BJ (cell line): ENCODE results near the gene PDZRN3. TPM values are rescaled to one million over a fixed set of nuclear protein-coding genes. Genes with fewer than 3 reads are reported as not detected.

Source experiments
- CTCF ChIA-PET: fragments of 350-600 bp; formaldehyde crosslinking; extraction: SDS; loops from one replicate; lab custom pipeline; 2021; ENCODE audit warnings: antibody characterized with exemption, inconsistent platforms; lab: Yijun Ruan, JAX
- POLR2A ChIA-PET: fragments of 300-600 bp; sonication (Branson Sonifier 250); formaldehyde crosslinking; extraction: SDS; loops from one replicate; lab custom pipeline; 2021; ENCODE audit warnings: antibody characterized with exemption; lab: Charles Lee
- DNase-seq: peaks from one replicate; pipeline ENCODE4 v3.0.0-alpha.2; 2011; ENCODE audit warnings: low read depth
- H3K27me3 ChIP-seq: 2 replicates; pipeline ENCODE4 v1.6.0; 2011; ENCODE audit warnings: low read length; ENCODE audit not compliant: control insufficient read depth, insufficient read depth
- H3K36me3 ChIP-seq: 2 replicates; pipeline ENCODE4 v1.5.1; 2011; ENCODE audit warnings: low read length; ENCODE audit not compliant: control insufficient read depth, insufficient read depth
- H3K4me3 ChIP-seq: 2 replicates; pipeline ENCODE4 v1.5.1; 2011; ENCODE audit warnings: low read depth, mild to moderate bottlenecking, control low read depth, low read length
- polyA plus RNA-seq: library from polyadenylated mRNA; depleted of rRNA; stranded (reverse); fragments of >200 nt; gene quantifications from 2 replicates; pipeline ENCODE4 v1.2.3, GENCODE V29; 2011
- TF ChIP-seq, protein P1 (sequence below): IDR thresholded peaks from 2 replicates; pipeline ENCODE4 v1.5.1; 2011; ENCODE audit warnings: low read depth, mild to moderate bottlenecking, control low read depth, inconsistent platforms, low read length, moderate library complexity; ENCODE audit not compliant: insufficient read depth

Gene PDZRN3
- polyA plus RNA-seq, 1 experiment = 4.9 TPM

DNA sequence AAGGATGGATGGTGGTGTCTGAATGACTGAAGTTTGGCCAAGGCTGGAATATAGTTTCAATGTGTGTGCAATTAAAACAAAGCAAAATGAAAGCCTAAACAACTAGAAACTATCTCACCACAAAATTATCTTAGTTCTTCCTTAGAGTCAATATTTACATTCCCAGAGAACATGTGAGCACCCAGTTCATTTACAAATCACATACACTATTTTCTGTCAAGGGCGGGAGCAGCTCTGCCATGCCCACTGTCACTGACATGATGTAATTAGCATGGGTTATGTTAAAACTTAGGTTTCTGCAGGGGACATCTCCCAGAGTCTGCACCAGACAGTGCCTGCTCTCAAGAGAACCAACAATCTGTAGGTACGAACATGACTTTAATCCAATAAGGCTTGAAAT lies 65.0 kb downstream of the PDZRN3 start:
- TF ChIP-seq, protein P1, sequence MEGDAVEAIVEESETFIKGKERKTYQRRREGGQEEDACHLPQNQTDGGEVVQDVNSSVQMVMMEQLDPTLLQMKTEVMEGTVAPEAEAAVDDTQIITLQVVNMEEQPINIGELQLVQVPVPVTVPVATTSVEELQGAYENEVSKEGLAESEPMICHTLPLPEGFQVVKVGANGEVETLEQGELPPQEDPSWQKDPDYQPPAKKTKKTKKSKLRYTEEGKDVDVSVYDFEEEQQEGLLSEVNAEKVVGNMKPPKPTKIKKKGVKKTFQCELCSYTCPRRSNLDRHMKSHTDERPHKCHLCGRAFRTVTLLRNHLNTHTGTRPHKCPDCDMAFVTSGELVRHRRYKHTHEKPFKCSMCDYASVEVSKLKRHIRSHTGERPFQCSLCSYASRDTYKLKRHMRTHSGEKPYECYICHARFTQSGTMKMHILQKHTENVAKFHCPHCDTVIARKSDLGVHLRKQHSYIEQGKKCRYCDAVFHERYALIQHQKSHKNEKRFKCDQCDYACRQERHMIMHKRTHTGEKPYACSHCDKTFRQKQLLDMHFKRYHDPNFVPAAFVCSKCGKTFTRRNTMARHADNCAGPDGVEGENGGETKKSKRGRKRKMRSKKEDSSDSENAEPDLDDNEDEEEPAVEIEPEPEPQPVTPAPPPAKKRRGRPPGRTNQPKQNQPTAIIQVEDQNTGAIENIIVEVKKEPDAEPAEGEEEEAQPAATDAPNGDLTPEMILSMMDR = no peak
- no peak overlapping the region for H3K4me3 ChIP-seq
- no peaks in the 10 kb centered on the region for H3K27me3 ChIP-seq
- no peaks in the 10 kb centered on the region for H3K36me3 ChIP-seq
- DNase-seq = no peak
- ChIA-PET CTCF (no interaction called here), POLR2A (no interaction called here)

DNA sequence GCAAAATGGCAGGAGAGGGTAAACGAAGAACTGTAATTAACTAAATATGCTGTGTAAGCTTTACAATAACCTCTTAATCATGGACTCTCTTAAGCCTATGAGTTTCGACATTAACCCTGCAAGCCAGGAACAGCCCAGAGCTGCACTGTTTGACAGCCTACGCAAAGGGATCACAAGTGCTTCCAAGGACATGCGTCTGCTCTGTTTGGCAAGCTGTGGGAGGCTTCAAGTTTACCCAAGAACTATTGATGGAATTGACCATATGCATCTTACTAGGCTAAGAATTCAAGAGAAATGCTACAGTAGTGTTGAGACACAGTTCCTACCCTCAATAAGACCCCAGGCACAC lies 66.0 kb downstream of the PDZRN3 start:
- Histone ChIP-seq H3K27me3 (no peaks in the 10 kb centered on the region), H3K4me3 (no peak overlapping the region), H3K36me3 (no peaks in the 10 kb centered on the region)
- TF ChIP-seq, protein P1 = no peak
- ChIA-PET CTCF (no interaction called here), POLR2A (no interaction called here)
- DNase-seq = no peak

DNA sequence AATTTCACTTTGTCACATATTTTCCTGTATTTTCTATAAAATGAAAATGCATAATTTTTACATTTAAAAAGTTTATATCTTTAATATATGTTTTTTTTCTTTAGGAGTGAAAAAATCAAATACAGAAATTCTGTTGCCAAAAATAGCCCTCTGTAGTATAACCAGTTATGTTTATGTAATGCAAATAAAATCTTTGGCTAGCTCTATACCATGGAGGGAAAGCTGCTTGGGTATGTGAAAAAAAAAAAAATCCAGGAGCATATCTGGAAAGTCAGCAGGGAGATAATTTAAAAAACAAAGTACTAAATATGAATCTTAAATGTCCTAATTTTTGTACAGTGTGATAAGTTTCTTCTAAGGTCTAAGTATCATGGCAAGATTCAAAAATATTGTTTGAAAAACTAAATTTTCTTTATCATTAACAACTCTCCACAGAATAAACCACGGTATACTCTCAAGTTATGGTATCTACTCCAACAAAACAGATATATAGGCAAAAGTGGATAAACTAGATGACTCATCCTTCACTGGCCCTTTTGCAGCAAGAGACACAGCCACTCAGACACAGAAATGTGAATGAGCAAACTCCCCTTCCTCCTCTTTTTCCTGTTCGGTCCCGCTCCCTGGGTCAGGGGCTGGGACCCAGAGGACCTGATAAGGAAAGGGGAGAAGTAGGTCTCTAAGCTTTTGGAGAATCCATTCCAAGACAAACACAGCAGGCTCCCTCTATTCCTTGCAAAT lies 66.6 kb downstream of the PDZRN3 start:
- ChIA-PET POLR2A (no interaction called here), CTCF (no interaction called here)
- no peak for DNase-seq
- H3K4me3 ChIP-seq = no peak overlapping the region
- H3K36me3 ChIP-seq = no peaks in the 10 kb centered on the region
- H3K27me3 ChIP-seq = no peaks in the 10 kb centered on the region
- TF ChIP-seq, protein P1 = no peak

DNA sequence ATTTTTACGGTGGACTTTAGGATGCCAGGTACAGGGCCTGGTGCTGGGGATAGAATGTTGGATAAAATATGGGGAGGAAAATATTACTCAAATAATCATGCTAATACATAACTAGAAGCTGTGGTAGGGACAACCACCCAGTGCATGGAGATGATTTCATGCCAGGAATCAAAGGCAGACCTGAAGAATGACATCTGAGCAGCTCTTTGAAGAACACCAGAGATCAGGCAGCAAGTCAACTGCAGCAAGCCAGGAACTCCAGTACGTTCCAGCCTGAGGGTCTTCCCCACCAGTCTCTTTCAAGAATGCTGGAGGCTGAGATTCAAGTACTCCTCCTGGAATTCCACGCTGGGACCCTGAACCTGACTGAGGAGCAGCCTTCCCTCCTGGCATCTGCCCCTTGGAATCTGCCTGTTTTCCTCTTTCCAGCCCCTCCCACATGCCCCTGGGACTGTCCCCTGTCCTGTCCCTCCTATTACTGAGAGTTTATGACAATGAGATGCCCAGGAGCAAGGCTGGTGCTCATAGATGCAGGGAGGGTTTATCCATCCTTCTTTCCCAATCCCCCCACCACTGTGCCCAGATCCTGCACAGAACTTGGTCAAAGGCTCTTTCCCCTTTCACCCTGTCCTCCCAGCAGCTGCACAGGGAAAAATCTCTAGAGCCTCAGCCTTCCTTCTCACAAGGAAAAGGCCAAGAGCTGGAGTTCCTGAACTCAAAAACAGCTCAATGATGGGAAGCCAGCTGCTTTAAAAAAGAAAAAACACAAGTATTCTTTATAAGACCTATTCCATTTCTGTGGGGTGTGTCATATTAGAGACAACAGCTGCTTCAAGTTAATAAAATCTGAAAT lies 68.0 kb downstream of the PDZRN3 start:
- ChIA-PET POLR2A (interaction anchor here (1.6 kb wide), 1 partner anchor 9 kb away, joined by 9 read pairs; no protein-coding TSS in a partner anchor), CTCF (interaction anchor here (0.7 kb wide), 1 partner anchor 292 kb away, joined by 3 read pairs; no protein-coding TSS in a partner anchor)
- TF ChIP-seq, protein P1 = no peak
- no peaks in the 10 kb centered on the region for H3K27me3 ChIP-seq
- H3K36me3 ChIP-seq = no peaks in the 10 kb centered on the region
- no peak for DNase-seq
- H3K4me3 ChIP-seq = no peak overlapping the region

GRCh38 chr3:73555076-73555475 lies 69.7 kb downstream of the PDZRN3 start:
- ChIA-PET CTCF (no interaction called here), POLR2A (no interaction called here)
- no peak overlapping the region for H3K4me3 ChIP-seq
- TF ChIP-seq, protein P1 = no peak
- no peaks in the 10 kb centered on the region for H3K36me3 ChIP-seq
- no peak for DNase-seq
- H3K27me3 ChIP-seq = no peaks in the 10 kb centered on the region
